ENCODE data around the gene RAD18. TPM values are rescaled to one million over a fixed set of nuclear protein-coding genes. Genes with fewer than 3 reads are reported as not detected.

RAD18 gene
- total RNA-seq, 2 donors from 2014 or later = 2.4 to 3.6 TPM

DNA sequence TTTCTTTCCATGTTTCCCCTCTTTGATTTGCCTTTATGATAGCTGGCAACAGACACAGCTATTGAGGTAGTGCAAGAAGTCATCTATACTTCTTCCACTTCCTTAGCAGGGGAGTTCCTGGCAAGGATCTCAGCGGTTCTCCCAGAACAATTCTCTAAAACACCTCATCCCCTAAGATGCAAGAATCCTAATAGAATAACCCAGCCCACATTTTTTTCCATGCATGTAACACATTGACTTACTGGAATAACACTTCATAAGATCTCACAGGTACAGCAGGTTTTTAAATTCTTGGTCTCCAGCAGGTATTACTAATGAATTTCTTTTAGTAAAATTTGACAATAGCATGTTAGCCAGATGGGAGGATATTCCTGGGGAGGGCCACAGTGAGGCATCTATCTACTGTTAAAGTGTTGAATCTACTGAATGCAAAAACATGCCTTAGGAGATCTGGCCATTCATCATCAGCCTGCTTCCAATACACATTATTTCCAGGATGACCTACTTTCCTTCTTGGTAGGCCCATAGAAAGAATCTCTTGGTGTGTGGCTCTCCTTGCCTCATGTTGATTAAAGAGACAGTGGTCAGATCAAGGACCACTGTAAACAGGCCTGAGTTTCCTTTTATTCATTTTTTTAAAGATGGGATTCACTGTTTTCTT lies 78.5 kb downstream of the RAD18 start:
- Histone ChIP-seq H3K9me3 (no peaks in the 10 kb centered on the region), H3K4me1 (peaks cover 0 to 3% of the 10 kb centered on the region in 2 donors), H3K36me3 (no peaks in the 10 kb centered on the region), H3K27me3 (no peaks in the 10 kb centered on the region), H3K27ac (no peak overlapping the region), H3K4me3 (no peak overlapping the region)
- TF ChIP-seq, protein P1, sequence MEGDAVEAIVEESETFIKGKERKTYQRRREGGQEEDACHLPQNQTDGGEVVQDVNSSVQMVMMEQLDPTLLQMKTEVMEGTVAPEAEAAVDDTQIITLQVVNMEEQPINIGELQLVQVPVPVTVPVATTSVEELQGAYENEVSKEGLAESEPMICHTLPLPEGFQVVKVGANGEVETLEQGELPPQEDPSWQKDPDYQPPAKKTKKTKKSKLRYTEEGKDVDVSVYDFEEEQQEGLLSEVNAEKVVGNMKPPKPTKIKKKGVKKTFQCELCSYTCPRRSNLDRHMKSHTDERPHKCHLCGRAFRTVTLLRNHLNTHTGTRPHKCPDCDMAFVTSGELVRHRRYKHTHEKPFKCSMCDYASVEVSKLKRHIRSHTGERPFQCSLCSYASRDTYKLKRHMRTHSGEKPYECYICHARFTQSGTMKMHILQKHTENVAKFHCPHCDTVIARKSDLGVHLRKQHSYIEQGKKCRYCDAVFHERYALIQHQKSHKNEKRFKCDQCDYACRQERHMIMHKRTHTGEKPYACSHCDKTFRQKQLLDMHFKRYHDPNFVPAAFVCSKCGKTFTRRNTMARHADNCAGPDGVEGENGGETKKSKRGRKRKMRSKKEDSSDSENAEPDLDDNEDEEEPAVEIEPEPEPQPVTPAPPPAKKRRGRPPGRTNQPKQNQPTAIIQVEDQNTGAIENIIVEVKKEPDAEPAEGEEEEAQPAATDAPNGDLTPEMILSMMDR (IDR thresholded peaks at IDR 0.05) = no peak
- DNase-seq (ENCODE audit: low spot score) = no peak

DNA sequence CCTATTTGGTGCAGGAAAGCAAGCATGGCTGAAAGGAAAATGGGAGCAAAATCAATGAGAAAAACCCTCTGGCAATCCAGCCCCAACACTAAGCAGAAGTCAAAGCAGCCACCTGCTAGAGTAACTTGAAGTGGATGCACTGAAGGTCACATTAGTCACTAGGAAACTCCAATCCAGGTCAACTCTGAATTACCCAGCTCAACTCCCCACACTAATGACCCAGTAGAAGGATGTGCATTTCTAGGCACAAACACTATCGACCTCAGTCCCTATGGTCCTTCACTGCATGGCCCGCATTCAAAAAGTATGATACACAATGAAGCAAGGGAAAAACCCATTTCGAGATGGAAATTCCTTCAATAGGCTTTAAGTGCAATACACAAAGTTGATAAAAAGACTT lies 80.6 kb downstream of the RAD18 start:
- Histone ChIP-seq H3K36me3 (no peaks in the 10 kb centered on the region), H3K4me1 (no peaks in the 10 kb centered on the region), H3K9me3 (no peaks in the 10 kb centered on the region), H3K27ac (no peak overlapping the region), H3K27me3 (no peaks in the 10 kb centered on the region), H3K4me3 (no peak overlapping the region)
- no peak for DNase-seq (ENCODE audit: low spot score)
- TF ChIP-seq, protein P1 (IDR thresholded peaks at IDR 0.05) = no peak

DNA sequence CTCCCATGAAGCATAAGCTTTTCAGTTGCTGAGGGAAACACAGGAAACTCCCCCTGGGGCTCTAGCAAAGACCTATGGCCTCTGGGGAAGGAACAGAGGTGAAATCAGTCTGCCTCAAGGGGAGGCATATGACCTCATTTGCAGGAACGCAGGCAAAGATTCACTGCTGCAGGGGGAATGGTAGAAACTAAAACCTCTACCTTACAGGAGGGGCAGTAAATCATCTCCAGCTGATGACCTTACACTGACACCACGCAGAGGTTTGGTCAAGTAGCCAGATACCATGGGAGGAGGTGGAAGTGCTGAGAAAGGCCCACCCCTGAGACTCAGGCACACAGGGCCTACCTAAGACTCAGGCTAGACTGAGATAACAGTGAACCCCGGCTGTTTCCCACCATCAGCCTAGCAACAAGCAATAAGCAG lies 81.1 kb downstream of the RAD18 start:
- H3K4me1 ChIP-seq = no peaks in the 10 kb centered on the region
- H3K27me3 ChIP-seq = no peaks in the 10 kb centered on the region
- no peak overlapping the region for H3K4me3 ChIP-seq
- no peaks in the 10 kb centered on the region for H3K36me3 ChIP-seq
- H3K27ac ChIP-seq = no peak overlapping the region
- TF ChIP-seq, protein P1 (IDR thresholded peaks at IDR 0.05) = no peak
- DNase-seq (ENCODE audit: low spot score) = no peak
- no peaks in the 10 kb centered on the region for H3K9me3 ChIP-seq

DNA sequence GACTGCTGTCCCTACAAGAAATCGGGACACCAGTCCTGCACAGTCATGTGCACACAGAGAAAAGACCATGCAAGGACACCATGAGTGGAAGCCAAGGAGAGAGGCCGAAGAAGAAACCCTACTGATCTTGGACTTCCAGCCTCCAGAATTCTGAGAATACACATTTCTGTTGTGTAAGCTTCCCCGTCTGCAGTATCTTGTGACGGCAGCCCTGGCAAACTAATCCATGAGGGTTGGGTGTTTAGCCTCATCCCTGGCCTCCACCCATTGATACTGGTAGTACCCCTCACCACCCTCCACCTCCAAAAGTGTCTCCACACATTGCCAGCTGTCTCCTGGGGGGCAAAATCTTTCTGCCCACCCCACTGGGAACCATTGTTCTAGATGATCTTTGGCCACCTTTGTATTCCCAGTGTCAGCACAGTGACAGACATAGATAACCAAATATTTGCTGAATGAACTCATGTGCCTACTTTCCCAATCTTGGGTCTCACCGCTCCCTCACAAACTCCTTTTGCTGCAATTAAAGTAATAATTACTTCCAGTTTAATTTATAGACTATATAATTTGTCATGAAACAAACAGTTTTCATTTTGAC lies 83.8 kb downstream of the RAD18 start:
- H3K9me3 ChIP-seq = no peaks in the 10 kb centered on the region
- no peaks in the 10 kb centered on the region for H3K36me3 ChIP-seq
- no peak overlapping the region for H3K4me3 ChIP-seq

DNA sequence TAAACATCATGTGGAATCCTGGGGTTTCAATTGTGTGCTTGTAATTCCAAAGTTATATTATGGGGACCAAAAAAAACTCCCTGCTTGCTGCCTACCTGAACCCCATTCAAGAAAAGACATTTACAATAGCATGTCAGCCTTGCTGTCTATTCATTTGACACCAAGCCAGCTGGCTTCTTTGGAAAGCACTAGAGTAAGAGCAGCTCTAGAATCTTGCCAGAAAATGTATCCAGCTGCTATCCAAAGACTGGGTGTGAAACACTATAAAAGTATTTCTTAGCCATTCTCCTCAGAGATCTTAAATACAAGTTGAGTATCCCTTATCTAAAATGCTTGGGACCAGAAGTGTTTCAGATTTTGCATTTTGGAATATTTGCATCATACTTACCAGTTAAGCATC lies 87.4 kb downstream of the RAD18 start:
- Histone ChIP-seq H3K27ac (no peak overlapping the region), H3K27me3 (no peaks in the 10 kb centered on the region), H3K36me3 (no peaks in the 10 kb centered on the region), H3K4me3 (no peak overlapping the region), H3K4me1 (no peaks in the 10 kb centered on the region), H3K9me3 (no peaks in the 10 kb centered on the region)
- no peak for DNase-seq (ENCODE audit: low spot score)
- TF ChIP-seq, protein P1 (IDR thresholded peaks at IDR 0.05) = no peak

More for the DNA sequence above, 83.8 kb downstream of the RAD18 start:
- Histone ChIP-seq H3K27me3 (no peaks in the 10 kb centered on the region), H3K4me1 (no peaks in the 10 kb centered on the region), H3K27ac (no peak overlapping the region)
- no peak for DNase-seq (ENCODE audit: low spot score)
- TF ChIP-seq, protein P1 (IDR thresholded peaks at IDR 0.05) = no peak

Data from right atrium auricular region (tissue), 2 donors.